Natural killer cell (primary cell): Measurements from ENCODE around the gene NTM. TPM values are rescaled to one million over a fixed set of nuclear protein-coding genes. Genes with fewer than 3 reads are reported as not detected.

Experiments
- ATAC-seq, 3 donors: fragments of 150-1000 bp in 2 of 3; fragments of 200-7000 bp in 1 of 3; cut with Tn5 transposase; 1 replicate in 1 of 3; 2 replicates in 2 of 3; pipeline ENCODE4 v1.10.0; 2021; ENCODE audit warnings: mild to moderate bottlenecking in 2 of 3, moderate library complexity in 2 of 3
- DNase-seq, 2 donors: peaks; one replicate each; pipeline versions ENCODE4 v3.0.0 to v3.0.0-alpha.2; 2013 to 2021; ENCODE audit warnings: mixed read lengths in 1 of 2
- H3K27ac ChIP-seq: one replicate; pipeline ENCODE4 v1.5.1; 2013; ENCODE audit warnings: mild to moderate bottlenecking, low read length
- H3K27me3 ChIP-seq: one replicate; pipeline ENCODE4 v1.6.1; 2013; ENCODE audit warnings: low read length; ENCODE audit not compliant: control insufficient read depth, insufficient read depth
- H3K36me3 ChIP-seq: one replicate; pipeline ENCODE4 v1.6.1; 2013; ENCODE audit warnings: low read length; ENCODE audit not compliant: control insufficient read depth, insufficient read depth
- H3K4me1 ChIP-seq: one replicate; pipeline ENCODE4 v1.6.1; 2013; ENCODE audit warnings: low read length; ENCODE audit not compliant: control insufficient read depth, insufficient read depth
- H3K4me3 ChIP-seq: one replicate; pipeline ENCODE4 v1.5.1; 2013; ENCODE audit warnings: low read length
- H3K9me3 ChIP-seq: one replicate; pipeline ENCODE4 v1.6.1; 2013; ENCODE audit warnings: low read length; ENCODE audit not compliant: control insufficient read depth, insufficient read depth
- H3K27ac Mint-ChIP-seq, 2 donors: one replicate each; pipeline ENCODE4 v1.8.0; 2022; ENCODE audit warnings: mild to moderate bottlenecking in 2 of 2, mixed read lengths in 2 of 2, moderate library complexity in 1 of 2
- H3K27me3 Mint-ChIP-seq, 2 donors: one replicate each; pipeline ENCODE4 v1.8.0; 2022; ENCODE audit warnings: low read depth in 2 of 2, mixed read lengths in 2 of 2
- H3K36me3 Mint-ChIP-seq: one replicate; pipeline ENCODE4 v1.8.0; 2022; ENCODE audit warnings: mixed read lengths
- H3K4me1 Mint-ChIP-seq, 2 donors: one replicate each; pipeline ENCODE4 v1.8.0; 2022; ENCODE audit warnings: mixed read lengths in 2 of 2
- H3K4me3 Mint-ChIP-seq: one replicate; pipeline ENCODE4 v1.8.0; 2022; ENCODE audit warnings: mild to moderate bottlenecking, moderate library complexity, mixed read lengths
- H3K9me3 Mint-ChIP-seq, 2 donors: one replicate each; pipeline ENCODE4 v1.8.0; 2022; ENCODE audit warnings: mixed read lengths in 2 of 2
- WGBS: methylation state at CpG from one replicate; pipeline ENCODE4 v1.1.7; 2013; ENCODE audit warnings: missing lambda C conversion rate; ENCODE audit not compliant: insufficient coverage; 5-methylcytosine and 5-hydroxymethylcytosine counted together
- intact Hi-C: fragments of 100-400 bp; cut with micrococcal nuclease; formaldehyde crosslinking; loops from one replicate; pipeline ENCODE4 v1.14.2; 2022
- total RNA-seq, 4 donors: library from RNA; stranded (reverse); fragments of 120-200 nt in 1 of 4; gene quantifications; one replicate each; pipeline versions ENCODE4 v1.2.3 to v1.2.4, GENCODE V29; 2013 to 2022
- TF ChIP-seq, protein P1 (sequence below): fragments of 200-600 bp; IDR thresholded peaks from one replicate; pipeline ENCODE4 v1.8.0; 2022; ENCODE audit warnings: antibody characterized with exemption

The NTM gene
- total RNA-seq, 3 donors from 2014 or later (not counting 1 experiment from before 2014, with no cell fraction given), result not detected

DNA sequence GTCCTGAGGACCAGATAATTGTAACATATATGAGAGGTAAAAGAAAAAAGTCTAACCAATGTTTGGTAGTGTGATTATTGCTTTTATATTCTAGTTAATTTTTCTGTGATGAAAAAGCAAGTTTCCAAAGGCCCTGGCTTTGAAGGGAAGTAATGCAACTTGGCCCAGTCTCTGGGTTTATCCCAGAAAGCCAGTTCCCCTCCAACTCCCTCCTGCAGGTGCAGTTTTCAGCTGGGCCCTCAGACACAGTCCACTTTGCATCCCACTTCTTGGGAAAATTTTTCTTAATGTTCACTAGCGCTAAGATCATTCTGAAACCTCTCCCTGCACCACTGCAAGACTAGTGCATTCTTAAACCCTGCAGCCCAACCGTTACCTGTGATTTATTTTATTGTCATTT is 586.8 kb downstream of the NTM start:
- TF ChIP-seq, protein P1, sequence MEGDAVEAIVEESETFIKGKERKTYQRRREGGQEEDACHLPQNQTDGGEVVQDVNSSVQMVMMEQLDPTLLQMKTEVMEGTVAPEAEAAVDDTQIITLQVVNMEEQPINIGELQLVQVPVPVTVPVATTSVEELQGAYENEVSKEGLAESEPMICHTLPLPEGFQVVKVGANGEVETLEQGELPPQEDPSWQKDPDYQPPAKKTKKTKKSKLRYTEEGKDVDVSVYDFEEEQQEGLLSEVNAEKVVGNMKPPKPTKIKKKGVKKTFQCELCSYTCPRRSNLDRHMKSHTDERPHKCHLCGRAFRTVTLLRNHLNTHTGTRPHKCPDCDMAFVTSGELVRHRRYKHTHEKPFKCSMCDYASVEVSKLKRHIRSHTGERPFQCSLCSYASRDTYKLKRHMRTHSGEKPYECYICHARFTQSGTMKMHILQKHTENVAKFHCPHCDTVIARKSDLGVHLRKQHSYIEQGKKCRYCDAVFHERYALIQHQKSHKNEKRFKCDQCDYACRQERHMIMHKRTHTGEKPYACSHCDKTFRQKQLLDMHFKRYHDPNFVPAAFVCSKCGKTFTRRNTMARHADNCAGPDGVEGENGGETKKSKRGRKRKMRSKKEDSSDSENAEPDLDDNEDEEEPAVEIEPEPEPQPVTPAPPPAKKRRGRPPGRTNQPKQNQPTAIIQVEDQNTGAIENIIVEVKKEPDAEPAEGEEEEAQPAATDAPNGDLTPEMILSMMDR, result no peak
- no peak for DNase-seq
- H3K9me3 Mint-ChIP-seq, result peaks cover 3 to 6% of the 10 kb centered on the region in 2 donors
- Histone ChIP-seq H3K36me3 (no peaks in the 10 kb centered on the region), H3K4me1 (no peaks in the 10 kb centered on the region), H3K4me3 (no peak overlapping the region), H3K27me3 (no peaks in the 10 kb centered on the region), H3K9me3 (no peaks in the 10 kb centered on the region), H3K27ac (no peak overlapping the region)
- no peaks in the 10 kb centered on the region for H3K36me3 Mint-ChIP-seq
- peaks cover 0 to 3% of the 10 kb centered on the region in 2 donors for H3K27me3 Mint-ChIP-seq
- ATAC-seq, result no peak
- H3K4me1 Mint-ChIP-seq, result no peaks in the 10 kb centered on the region
- intact Hi-C loops, result no loop called here
- WGBS, result 88% methylated on average over 1 of the region's 2 CpGs
- H3K4me3 Mint-ChIP-seq, result no peak overlapping the region
- H3K27ac Mint-ChIP-seq, result no peak overlapping the region

DNA sequence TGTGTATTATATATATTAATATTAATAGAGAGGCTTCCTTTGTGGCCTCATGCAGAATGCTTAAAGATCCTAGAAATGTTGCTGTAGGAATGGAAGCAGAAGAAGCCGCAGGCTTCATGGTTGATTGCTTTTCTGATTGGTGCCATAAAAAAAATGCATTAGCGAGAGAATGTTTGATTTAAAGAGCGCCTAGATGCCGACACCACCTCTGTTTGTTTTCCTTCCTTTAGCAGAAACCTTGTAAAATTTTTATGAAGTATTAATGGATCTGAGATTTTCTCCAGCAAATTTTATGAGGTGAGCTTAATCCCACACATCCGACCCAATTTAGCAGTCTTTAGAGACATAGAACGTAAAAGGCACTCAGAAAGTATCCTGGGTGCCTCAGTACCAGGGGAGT is 587.5 kb downstream of the NTM start:
- TF ChIP-seq, protein P1, result no peak
- WGBS, result 97% methylated on average over 5 of the region's 6 CpGs
- H3K4me3 Mint-ChIP-seq, result no peak overlapping the region

DNA sequence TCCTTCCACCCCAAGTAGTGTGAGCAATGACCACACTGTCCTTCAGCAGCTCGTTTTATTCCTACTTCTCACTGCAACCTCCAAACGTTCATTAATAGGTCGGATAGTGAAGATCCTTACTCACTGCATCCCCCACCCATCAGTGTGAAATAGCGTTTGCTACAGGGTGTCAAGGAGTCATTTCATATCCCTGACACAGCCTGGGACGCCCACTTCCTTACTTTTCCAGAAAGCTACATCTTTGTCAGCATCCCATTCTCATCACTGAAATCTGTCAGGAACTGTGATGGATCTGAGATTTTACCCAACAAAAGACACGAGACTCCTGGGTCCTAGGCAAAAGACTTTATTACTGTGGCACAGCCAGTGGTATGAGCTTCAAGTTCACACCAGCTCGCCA is 592.4 kb downstream of the NTM start:
- Mint-ChIP-seq H3K4me3 (no peak overlapping the region), H3K36me3 (no peaks in the 10 kb centered on the region), H3K4me1 (no peaks in the 10 kb centered on the region), H3K27ac (no peak overlapping the region), H3K27me3 (no peaks in the 10 kb centered on the region), H3K9me3 (peaks cover 9 to 16% of the 10 kb centered on the region in 2 donors)
- intact Hi-C loops, result no loop called here
- Histone ChIP-seq H3K4me3 (no peak overlapping the region), H3K4me1 (no peaks in the 10 kb centered on the region), H3K9me3 (peaks cover 2% of the 10 kb centered on the region), H3K36me3 (no peaks in the 10 kb centered on the region), H3K27me3 (no peaks in the 10 kb centered on the region), H3K27ac (no peak overlapping the region)
- ATAC-seq, result no peak
- TF ChIP-seq, protein P1, result no peak
- no peak for DNase-seq
- WGBS, result 77% methylated on average over 7 of the region's 7 CpGs

More for the DNA sequence above, 587.5 kb downstream of the NTM start:
- Mint-ChIP-seq H3K9me3 (peaks cover 3 to 6% of the 10 kb centered on the region in 2 donors), H3K4me1 (no peaks in the 10 kb centered on the region), H3K27me3 (peaks cover 0 to 3% of the 10 kb centered on the region in 2 donors), H3K27ac (no peak overlapping the region), H3K36me3 (no peaks in the 10 kb centered on the region)
- DNase-seq (no peak), ATAC-seq (no peak)
- Histone ChIP-seq H3K4me1 (no peaks in the 10 kb centered on the region), H3K4me3 (no peak overlapping the region), H3K36me3 (no peaks in the 10 kb centered on the region), H3K27ac (no peak overlapping the region), H3K9me3 (peaks cover 2% of the 10 kb centered on the region), H3K27me3 (no peaks in the 10 kb centered on the region)
- intact Hi-C loops, result no loop called here

DNA sequence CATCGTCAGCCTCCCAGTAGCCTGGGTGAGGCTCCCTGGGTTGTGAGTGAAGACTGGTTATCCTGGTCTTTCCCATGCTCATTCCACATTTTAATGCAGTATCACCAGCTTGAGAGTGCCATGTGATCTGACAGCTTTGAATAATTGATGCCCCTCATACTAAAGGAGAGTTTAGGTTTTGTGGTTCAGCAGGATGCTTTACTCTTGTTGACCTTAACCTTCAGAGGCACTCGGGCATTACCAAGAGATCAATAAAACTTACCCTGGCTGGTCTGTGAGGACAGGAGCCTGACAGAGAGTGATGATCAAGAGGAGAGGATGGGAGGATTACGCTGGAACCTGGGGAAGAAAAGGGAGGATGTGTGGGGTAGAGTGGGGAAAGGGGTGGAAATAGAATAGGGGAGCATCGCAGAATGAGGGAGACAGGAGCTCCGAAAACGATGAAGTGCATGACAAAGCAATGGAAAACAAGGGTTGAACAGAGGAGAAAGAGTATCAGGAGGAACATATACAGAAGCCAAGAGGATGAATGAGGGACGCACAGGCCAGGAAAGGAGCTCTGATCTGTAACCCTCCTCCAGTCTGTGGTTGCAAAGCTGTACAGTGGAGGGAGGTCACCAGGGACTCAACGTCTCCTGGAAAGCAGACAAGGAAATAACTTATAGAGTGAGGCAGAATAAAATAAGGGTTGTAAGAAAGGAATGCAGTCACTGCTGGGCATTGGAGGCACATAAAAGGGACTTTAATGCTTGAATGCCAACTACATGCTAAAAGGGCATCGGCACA is 594.5 kb downstream of the NTM start:
- H3K27ac Mint-ChIP-seq, result no peak overlapping the region
- no peaks in the 10 kb centered on the region for H3K36me3 ChIP-seq
- 89% methylated on average over 8 of the region's 9 CpGs for WGBS

More for the DNA sequence above, 594.5 kb downstream of the NTM start:
- no peaks in the 10 kb centered on the region for H3K27me3 ChIP-seq
- no peak overlapping the region for H3K4me3 Mint-ChIP-seq
- intact Hi-C loops, result no loop called here
- H3K27ac ChIP-seq, result no peak overlapping the region
- no peaks in the 10 kb centered on the region for H3K4me1 Mint-ChIP-seq
- H3K9me3 ChIP-seq, result peaks cover 2% of the 10 kb centered on the region
- H3K9me3 Mint-ChIP-seq, result peaks cover 5 to 14% of the 10 kb centered on the region in 2 donors
- no peaks in the 10 kb centered on the region for H3K36me3 Mint-ChIP-seq
- H3K4me3 ChIP-seq, result no peak overlapping the region
- TF ChIP-seq, protein P1, result no peak
- no peaks in the 10 kb centered on the region for H3K4me1 ChIP-seq
- DNase-seq (no peak), ATAC-seq (no peak)
- no peaks in the 10 kb centered on the region for H3K27me3 Mint-ChIP-seq
